GM21576 (cell line): ENCODE results near the gene CDK3.

ENCODE experiments used
- ATAC-seq: cut with Tn5 transposase; IDR thresholded peaks from one replicate; pipeline ENCODE4 v1.9.1; 2021; ENCODE audit warnings: mild to moderate bottlenecking, moderate library complexity; ENCODE audit not compliant: unreplicated experiment

CDK3 gene

GRCh38 chr17:76013377-76013932 lies 12.8 kb downstream of the CDK3 start:
- no peak for ATAC-seq

- ATAC-seq = no peak
These were observed 13.7 kb downstream of the CDK3 start for GRCh38 chr17:76014100-76014924.

GRCh38 chr17:76014925-76015261 lies 14.2 kb downstream of the CDK3 start:
- ATAC-seq = no peak

GRCh38 chr17:76017481-76018339 lies 17.1 kb downstream of the CDK3 start:
- ATAC-seq = no peak

GRCh38 chr17:76018340-76018680 lies 17.7 kb downstream of the CDK3 start:
- no peak for ATAC-seq

GRCh38 chr17:76018801-76019200 lies 18.1 kb downstream of the CDK3 start:
- no peak for ATAC-seq

GRCh38 chr17:76019833-76020467 lies 19.3 kb downstream of the CDK3 start:
- no peak for ATAC-seq

GRCh38 chr17:76022285-76022684 lies 21.6 kb downstream of the CDK3 start:
- ATAC-seq = no peak

- no peak for ATAC-seq
These were observed 22.6 kb downstream of the CDK3 start for GRCh38 chr17:76022973-76023899.

- no peak for ATAC-seq
These were observed 23.2 kb downstream of the CDK3 start for GRCh38 chr17:76023900-76024237.

GRCh38 chr17:76024353-76024752 lies 23.7 kb downstream of the CDK3 start:
- ATAC-seq = no peak

- no peak for ATAC-seq
These were observed 24.6 kb downstream of the CDK3 start for GRCh38 chr17:76025294-76025693.

GRCh38 chr17:76026714-76027158 lies 26.1 kb downstream of the CDK3 start:
- ATAC-seq = no peak

- no peak for ATAC-seq
These were observed 26.6 kb downstream of the CDK3 start, which contains the start of gene EVPL for GRCh38 chr17:76027159-76027839. EVPL (minus strand) TSS chr17:76027306; CDS start chr17:76027198, 108 bp downstream.

- ATAC-seq = no peak
These were observed 31.6 kb downstream of the CDK3 start for GRCh38 chr17:76032073-76032779.

- no peak for ATAC-seq
These were observed 32.1 kb downstream of the CDK3 start for GRCh38 chr17:76032780-76033108.

- no peak for ATAC-seq
These were observed 32.5 kb downstream of the CDK3 start for GRCh38 chr17:76033139-76033538.

- ATAC-seq = no peak
These were observed 34.0 kb downstream of the CDK3 start for GRCh38 chr17:76034428-76035350.
